ENCODE measurements around the gene DOCK1. TPM values are rescaled to one million over a fixed set of nuclear protein-coding genes. Genes with fewer than 3 reads are reported as not detected.

Gene DOCK1
- total RNA-seq, 1 donor from 2014 or later, result 31.2 TPM

GRCh38 chr10:127386606-127387327, 481.5 kb downstream of the DOCK1 start:
- intact Hi-C loops (cut with DNase I), result no loop called here
- no peak for DNase-seq (ENCODE audit: low spot score)

- DNase-seq (ENCODE audit: low spot score), result no peak
These were observed 486.6 kb downstream of the DOCK1 start for GRCh38 chr10:127391875-127392274.

GRCh38 chr10:127392351-127393235, 487.4 kb downstream of the DOCK1 start:
- intact Hi-C loops (cut with DNase I), result no loop called here
- no peak for DNase-seq (ENCODE audit: low spot score)

More at GRCh38 chr10:127391875-127392274, 486.6 kb downstream of the DOCK1 start:
- intact Hi-C loops (cut with DNase I), result no loop called here

- intact Hi-C loops (cut with DNase I), result no loop called here
- no peak for DNase-seq (ENCODE audit: low spot score)
These were observed 493.1 kb downstream of the DOCK1 start for GRCh38 chr10:127398140-127398970.

- intact Hi-C loops (cut with DNase I), result no loop called here
- DNase-seq (ENCODE audit: low spot score), result no peak
These were observed 493.7 kb downstream of the DOCK1 start for GRCh38 chr10:127398971-127399365.

- intact Hi-C loops (cut with DNase I), result no loop called here
- no peak for DNase-seq (ENCODE audit: low spot score)
These were observed 494.4 kb downstream of the DOCK1 start for GRCh38 chr10:127399668-127400067.

GRCh38 chr10:127400216-127400615, 495.0 kb downstream of the DOCK1 start:
- no peak for DNase-seq (ENCODE audit: low spot score)
- intact Hi-C loops (cut with DNase I), result no loop called here

- no peak for DNase-seq (ENCODE audit: low spot score)
- intact Hi-C loops (cut with DNase I), result no loop called here
These were observed 497.6 kb downstream of the DOCK1 start for GRCh38 chr10:127402596-127403409.

- intact Hi-C loops (cut with DNase I), result no loop called here
- DNase-seq (ENCODE audit: low spot score), result no peak
These were observed 500.0 kb downstream of the DOCK1 start for GRCh38 chr10:127405221-127405620.

GRCh38 chr10:127406018-127406550, 500.9 kb downstream of the DOCK1 start:
- DNase-seq (ENCODE audit: low spot score), result no peak
- intact Hi-C loops (cut with DNase I), result no loop called here

- intact Hi-C loops (cut with DNase I), result no loop called here
- DNase-seq (ENCODE audit: low spot score), result no peak
These were observed 502.3 kb downstream of the DOCK1 start for GRCh38 chr10:127407551-127407950.

GRCh38 chr10:127408112-127408710, 503.0 kb downstream of the DOCK1 start:
- intact Hi-C loops (cut with DNase I), result no loop called here
- no peak for DNase-seq (ENCODE audit: low spot score)

GRCh38 chr10:127408733-127409132, 503.5 kb downstream of the DOCK1 start:
- intact Hi-C loops (cut with DNase I), result no loop called here
- no peak for DNase-seq (ENCODE audit: low spot score)

GRCh38 chr10:127410030-127410429, 504.8 kb downstream of the DOCK1 start:
- no peak for DNase-seq (ENCODE audit: low spot score)
- intact Hi-C loops (cut with DNase I), result no loop called here

- intact Hi-C loops (cut with DNase I), result no loop called here
- DNase-seq (ENCODE audit: low spot score), result no peak
These were observed 505.8 kb downstream of the DOCK1 start for GRCh38 chr10:127411062-127411461.

- no peak for DNase-seq (ENCODE audit: low spot score)
- intact Hi-C loops (cut with DNase I), result no loop called here
These were observed 508.1 kb downstream of the DOCK1 start for GRCh38 chr10:127413326-127413725.

- intact Hi-C loops (cut with DNase I), result no loop called here
- no peak for DNase-seq (ENCODE audit: low spot score)
These were observed 508.8 kb downstream of the DOCK1 start for GRCh38 chr10:127414024-127414423.

- intact Hi-C loops (cut with DNase I), result no loop called here
- DNase-seq (ENCODE audit: low spot score), result no peak
These were observed 509.9 kb downstream of the DOCK1 start for GRCh38 chr10:127415116-127415515.
